Osteocyte (in vitro differentiated cells): ENCODE results near the gene MATN4. TPM values are rescaled to one million over a fixed set of nuclear protein-coding genes. Genes with fewer than 3 reads are reported as not detected.

ENCODE experiments used
- DNase-seq: peaks from one replicate; pipeline ENCODE4 v3.0.0; 2021; ENCODE audit warnings: mixed read lengths; ENCODE audit not compliant: unreplicated experiment; ENCODE audit errors: extremely low spot score
- H3K27ac Mint-ChIP-seq: one replicate; pipeline ENCODE4 v1.8.0; 2021; ENCODE audit warnings: mild to moderate bottlenecking, mixed read lengths; ENCODE audit not compliant: unreplicated experiment
- H3K27me3 Mint-ChIP-seq: one replicate; pipeline ENCODE4 v1.8.0; 2021; ENCODE audit warnings: mixed read lengths; ENCODE audit not compliant: unreplicated experiment
- H3K36me3 Mint-ChIP-seq: one replicate; pipeline ENCODE4 v1.8.0; 2021; ENCODE audit warnings: mixed read lengths; ENCODE audit not compliant: unreplicated experiment
- H3K4me1 Mint-ChIP-seq: one replicate; pipeline ENCODE4 v1.8.0; 2021; ENCODE audit warnings: mixed read lengths; ENCODE audit not compliant: unreplicated experiment
- H3K4me3 Mint-ChIP-seq: one replicate; pipeline ENCODE4 v1.8.0; 2021; ENCODE audit warnings: mild to moderate bottlenecking, moderate library complexity, mixed read lengths; ENCODE audit not compliant: unreplicated experiment
- H3K9me3 Mint-ChIP-seq: one replicate; pipeline ENCODE4 v1.8.0; 2021; ENCODE audit warnings: mixed read lengths; ENCODE audit not compliant: unreplicated experiment
- total RNA-seq: library from RNA; stranded (reverse); gene quantifications from 2 replicates; pipeline ENCODE4 v1.2.1, GENCODE V29; 2021
- TF ChIP-seq, protein P1 (sequence below): fragments of 200-600 bp; sonication (generic); IDR thresholded peaks from 2 replicates; pipeline ENCODE4 v1.5.0; 2021; ENCODE audit warnings: antibody characterized with exemption, mild to moderate bottlenecking, moderate library complexity

MATN4 gene
- total RNA-seq, 1 donor from 2014 or later, result not detected

DNA sequence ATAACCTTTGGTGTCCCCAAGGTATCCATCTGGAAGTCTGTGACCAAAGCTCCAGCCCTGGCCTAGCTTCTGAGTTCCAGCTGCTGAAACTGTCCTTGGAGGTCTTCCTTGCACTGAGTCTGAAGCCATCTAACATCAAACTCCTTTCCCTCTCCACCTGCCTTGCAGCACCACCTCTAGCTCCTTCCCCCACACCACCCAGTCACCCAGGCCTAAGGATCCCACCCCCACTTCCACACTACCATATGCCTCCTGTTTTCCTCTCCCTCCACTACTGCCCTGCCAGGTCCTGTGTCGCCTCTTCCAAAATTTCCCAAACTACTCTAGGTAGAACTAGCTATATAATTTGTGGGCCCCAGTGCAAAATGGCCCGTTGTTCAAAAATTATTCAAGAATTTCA, 10.8 kb upstream of the MATN4 start:
- Mint-ChIP-seq H3K9me3 (no peaks in the 10 kb centered on the region), H3K27me3 (peaks cover 3% of the 10 kb centered on the region), H3K36me3 (no peaks in the 10 kb centered on the region), H3K4me1 (peaks cover 4% of the 10 kb centered on the region), H3K4me3 (no peak overlapping the region), H3K27ac (peak overlapping the region; percentile 40)
- TF ChIP-seq, protein P1, sequence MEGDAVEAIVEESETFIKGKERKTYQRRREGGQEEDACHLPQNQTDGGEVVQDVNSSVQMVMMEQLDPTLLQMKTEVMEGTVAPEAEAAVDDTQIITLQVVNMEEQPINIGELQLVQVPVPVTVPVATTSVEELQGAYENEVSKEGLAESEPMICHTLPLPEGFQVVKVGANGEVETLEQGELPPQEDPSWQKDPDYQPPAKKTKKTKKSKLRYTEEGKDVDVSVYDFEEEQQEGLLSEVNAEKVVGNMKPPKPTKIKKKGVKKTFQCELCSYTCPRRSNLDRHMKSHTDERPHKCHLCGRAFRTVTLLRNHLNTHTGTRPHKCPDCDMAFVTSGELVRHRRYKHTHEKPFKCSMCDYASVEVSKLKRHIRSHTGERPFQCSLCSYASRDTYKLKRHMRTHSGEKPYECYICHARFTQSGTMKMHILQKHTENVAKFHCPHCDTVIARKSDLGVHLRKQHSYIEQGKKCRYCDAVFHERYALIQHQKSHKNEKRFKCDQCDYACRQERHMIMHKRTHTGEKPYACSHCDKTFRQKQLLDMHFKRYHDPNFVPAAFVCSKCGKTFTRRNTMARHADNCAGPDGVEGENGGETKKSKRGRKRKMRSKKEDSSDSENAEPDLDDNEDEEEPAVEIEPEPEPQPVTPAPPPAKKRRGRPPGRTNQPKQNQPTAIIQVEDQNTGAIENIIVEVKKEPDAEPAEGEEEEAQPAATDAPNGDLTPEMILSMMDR, result no peak
- DNase-seq, result no peak

- TF ChIP-seq, protein P1, result no peak
- no peak overlapping the region for H3K4me3 Mint-ChIP-seq
- no peaks in the 10 kb centered on the region for H3K36me3 Mint-ChIP-seq
- H3K27ac Mint-ChIP-seq, result no peak overlapping the region
- peaks cover 4% of the 10 kb centered on the region for H3K4me1 Mint-ChIP-seq
- peaks cover 6% of the 10 kb centered on the region for H3K27me3 Mint-ChIP-seq
- H3K9me3 Mint-ChIP-seq, result no peaks in the 10 kb centered on the region
- no peak for DNase-seq
Measured at GRCh38 chr20:45318386-45318939, 10.4 kb upstream of the MATN4 start.

- Mint-ChIP-seq H3K27me3 (peaks cover 6% of the 10 kb centered on the region), H3K4me1 (peaks cover 4% of the 10 kb centered on the region), H3K4me3 (no peak overlapping the region), H3K9me3 (no peaks in the 10 kb centered on the region), H3K36me3 (no peaks in the 10 kb centered on the region), H3K27ac (no peak overlapping the region)
- no peak for DNase-seq
- TF ChIP-seq, protein P1, result no peak
Measured at GRCh38 chr20:45317826-45318225, 9.7 kb upstream of the MATN4 start.

- TF ChIP-seq, protein P1, result no peak
- Mint-ChIP-seq H3K4me3 (no peak overlapping the region), H3K36me3 (no peaks in the 10 kb centered on the region), H3K27me3 (peaks cover 6% of the 10 kb centered on the region), H3K27ac (no peak overlapping the region), H3K4me1 (peaks cover 7% of the 10 kb centered on the region), H3K9me3 (no peaks in the 10 kb centered on the region)
- DNase-seq, result no peak
Measured at GRCh38 chr20:45316150-45317080, 8.3 kb upstream of the MATN4 start.

- H3K27me3 Mint-ChIP-seq, result peaks cover 6% of the 10 kb centered on the region
- H3K9me3 Mint-ChIP-seq, result no peaks in the 10 kb centered on the region
- no peak overlapping the region for H3K27ac Mint-ChIP-seq
- peaks cover 8% of the 10 kb centered on the region for H3K4me1 Mint-ChIP-seq
- H3K36me3 Mint-ChIP-seq, result no peaks in the 10 kb centered on the region
- TF ChIP-seq, protein P1, result no peak
- no peak for DNase-seq
- H3K4me3 Mint-ChIP-seq, result no peak overlapping the region
Measured at GRCh38 chr20:45315672-45316071, 7.6 kb upstream of the MATN4 start.
